K562 (cell line): Measurements from ENCODE around the gene CDH16. TPM values are rescaled to one million over a fixed set of nuclear protein-coding genes. Genes with fewer than 3 reads are reported as not detected.
"Not testable (repeated sequence)": the region's sequence is repeated elsewhere in the genome, so short reads cannot be mapped to it uniquely, and the experiment has no call there.

Source experiments
- ATAC-seq: fragments of 200-7000 bp; cut with Tn5 transposase; 3 replicates; pipeline ENCODE4 v1.9.1; 2020; ENCODE audit warnings: moderate library complexity
- BruUV-seq: library from RNA; stranded (reverse); fragments of 400-500 nt; replicated peaks from 2 replicates; lab custom pipeline; 2021; lab: Mats Ljungman, UMichigan
- CTCF ChIA-PET: fragments of 300-600 bp; formaldehyde crosslinking; extraction: SDS; loops from one replicate; lab custom pipeline; 2021; ENCODE audit warnings: low intra/inter-chr PET ratio; lab: Yijun Ruan, JAX
- POLR2A ChIA-PET: fragments of 300-600, 350-650 bp; sonication (Branson Sonifier 250); formaldehyde crosslinking; extraction: SDS; loops from one replicate; lab custom pipeline; 2021; ENCODE audit warnings: antibody characterized with exemption, inconsistent platforms; lab: Yijun Ruan, JAX
- DNase-seq, 4 experiments: peaks; one replicate each; pipeline versions ENCODE4 v3.0.0 to v3.0.0-alpha.2; 2011 to 2018; ENCODE audit warnings: low spot score in 3 of 4, mixed read lengths in 3 of 4; ENCODE audit errors: extremely low read depth in 1 of 4
- FAIRE-seq: peaks from 2 replicates; lab custom pipeline; 2011; peaks lifted over from hg19 to GRCh38; lab: Jason Lieb, UNC
- H2AFZ ChIP-seq: 2 replicates; pipeline ENCODE4 v1.6.0; 2011; ENCODE audit warnings: low read depth, low read length, control low read depth, inconsistent platforms
- H3K27ac ChIP-seq: fragments of 200-600 bp; 3 replicates; pipeline ENCODE4 v1.8.0; 2011; ENCODE audit warnings: low read depth, mild to moderate bottlenecking, control low read depth, inconsistent platforms, low read length, moderate library complexity, mixed read lengths; ENCODE audit errors: extremely low read depth
- H3K27me3 ChIP-seq, 2 experiments: fragments of 300-600 bp in 1 of 2; 2 replicates in 1 of 2; 3 replicates in 1 of 2; pipeline versions ENCODE4 v1.6.0 to v1.8.0; 2011; ENCODE audit warnings: inconsistent platforms in 2 of 2, low read length in 2 of 2, mild to moderate bottlenecking in 1 of 2, mixed read lengths in 1 of 2, moderate library complexity in 1 of 2; ENCODE audit not compliant: control insufficient read depth in 2 of 2, insufficient read depth in 2 of 2
- H3K36me3 ChIP-seq: fragments of 300-600 bp; 3 replicates; pipeline ENCODE4 v1.8.0; 2011; ENCODE audit warnings: mild to moderate bottlenecking, low read length, inconsistent platforms; ENCODE audit not compliant: control insufficient read depth, insufficient read depth
- H3K4me1 ChIP-seq, 2 experiments: fragments of 200-600 bp in 1 of 2; replicated peaks in 1 of 2; 2 replicates in 1 of 2; 3 replicates in 1 of 2; pipeline versions ENCODE4 v1.5.1 to v1.8.0; 2011; ENCODE audit warnings: inconsistent platforms in 2 of 2, low read length in 2 of 2, mild to moderate bottlenecking in 1 of 2, mixed read lengths in 1 of 2, moderate library complexity in 1 of 2; ENCODE audit not compliant: control insufficient read depth in 2 of 2, insufficient read depth in 2 of 2
- H3K4me2 ChIP-seq: 2 replicates; pipeline ENCODE4 v1.6.1; 2011; ENCODE audit warnings: low read length, control low read depth, inconsistent platforms, mixed read lengths; ENCODE audit not compliant: insufficient read depth
- H3K4me3 ChIP-seq: fragments of 200-600 bp; sonication (generic), shearing (Covaris generic); 2 replicates; pipeline ENCODE4 v1.5.1; 2016; ENCODE audit warnings: control low read depth, inconsistent platforms
- H3K79me2 ChIP-seq: fragments of 200-600 bp; 3 replicates; pipeline ENCODE4 v1.8.0; 2011; ENCODE audit warnings: low read length, inconsistent platforms; ENCODE audit not compliant: control insufficient read depth, insufficient read depth
- H3K9ac ChIP-seq, 2 experiments: 2 replicates each; pipeline versions ENCODE4 v1.6.0 to v1.6.1; 2011; ENCODE audit warnings: low read depth in 2 of 2, low read length in 2 of 2, control low read depth in 1 of 2, inconsistent platforms in 1 of 2, mild to moderate bottlenecking in 1 of 2, mixed read lengths in 1 of 2; ENCODE audit not compliant: insufficient read depth in 1 of 2
- H3K9me1 ChIP-seq: one replicate; pipeline ENCODE4 v1.6.0; 2011; ENCODE audit warnings: inconsistent platforms, mild to moderate bottlenecking, low read length, moderate library complexity; ENCODE audit not compliant: control insufficient read depth, insufficient read depth
- H3K9me3 ChIP-seq: replicated peaks from 2 replicates; pipeline ENCODE4 v1.5.1; 2011; ENCODE audit warnings: low read depth, low read length, inconsistent platforms; ENCODE audit not compliant: control insufficient read depth, insufficient read depth
- H4K20me1 ChIP-seq: replicated peaks from 2 replicates; pipeline ENCODE4 v1.6.1; 2011; ENCODE audit warnings: low read length, inconsistent platforms, mixed read lengths; ENCODE audit not compliant: control insufficient read depth, insufficient read depth
- JUNB ChIP-seq: fragments of 450-650 bp; formaldehyde crosslinking; conservative IDR thresholded peaks from 2 replicates; pipeline ENCODE4 v1.4.0; 2020; ENCODE audit warnings: mild to moderate bottlenecking
- ZNF24 ChIP-seq: fragments of 450-650 bp; IDR thresholded peaks from 2 replicates; pipeline ENCODE4 v1.6.1; 2016
- WGBS: fragments of 100-300 bp; shearing (Covaris generic); methylation state at CpG from one replicate; pipeline ENCODE4 v1.1.6; 2016; ENCODE audit warnings: low coverage, mixed read lengths; ENCODE audit not compliant: insufficient coverage; ENCODE audit errors: missing lambda C conversion rate; 5-methylcytosine and 5-hydroxymethylcytosine counted together
- in situ Hi-C: fragments of 300-500 bp; cut with MboI; formaldehyde crosslinking; loops from 4 replicates; pipeline ENCODE4 v1.15.0; 2018; ENCODE audit warnings: inconsistent platforms, mixed read lengths
- intact Hi-C: fragments of 100-400 bp; cut with micrococcal nuclease; formaldehyde crosslinking; loops from 2 replicates; pipeline ENCODE4 v1.14.2; 2022
- polyA plus RNA-seq, 8 experiments: library from polyadenylated mRNA; depleted of rRNA in 4 of 8; stranded (reverse) in 5 of 8; unstranded in 3 of 8; fragments of >200 nt; fragmentation: Nextera tagmentation in 2 of 8; fragmentation: Illumina TruSeq in 1 of 8; extraction: Ambion mirVana in 2 of 8; extraction: Trizol in 1 of 8; gene quantifications; 2 replicates each; pipeline versions ENCODE4 v1.2.1 to v1.2.3, GENCODE V29; 2011 to 2014; ENCODE audit warnings: inconsistent platforms in 1 of 8, missing spikeins in 1 of 8
- total RNA-seq, 7 experiments: library from RNA; depleted of rRNA in 6 of 7; stranded (reverse); fragments of >200 nt in 6 of 7; fragmentation: Illumina TruSeq in 2 of 7; extraction: Trizol in 2 of 7; gene quantifications; 2 replicates each; pipeline versions ENCODE4 v1.2.1 to v1.2.3, GENCODE V29; 2011 to 2021; ENCODE audit warnings: low replicate concordance in 1 of 7

CDH16 gene
- total and polyA plus RNA-seq, 9 of the 15 experiments (the other 6 are each of a cell fraction or from before 2014, with no cell fraction given): not detected

DNA sequence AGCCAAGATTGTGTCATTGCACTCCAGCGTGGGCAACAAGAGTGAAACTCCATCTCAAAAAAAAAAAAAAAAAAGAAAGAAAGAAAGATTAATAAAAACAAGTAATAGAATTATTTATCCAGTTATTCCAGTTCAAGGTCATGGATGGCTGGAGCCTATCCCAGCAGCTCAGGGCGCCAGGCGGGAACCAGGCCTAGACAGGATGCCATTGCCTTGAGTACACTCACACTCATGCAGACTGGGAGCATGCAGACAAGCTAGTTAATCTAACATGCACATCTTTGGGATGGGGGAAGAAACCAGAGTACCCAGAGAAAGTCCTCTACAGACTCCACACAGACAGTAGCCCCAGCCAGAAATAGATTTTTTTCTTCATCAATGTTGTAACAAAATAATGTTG is 20.5 kb downstream of the CDH16 start:
- no peaks in the 10 kb centered on the region for H3K9me3 ChIP-seq
- H3K4me1 ChIP-seq: peaks cover 28 to 44% of the 10 kb centered on the region in 2 experiments
- no peaks in the 10 kb centered on the region for H3K36me3 ChIP-seq
- BruUV-seq: no TSS peak
- H2AFZ ChIP-seq: no peak overlapping the region
- H3K27ac ChIP-seq: no peak overlapping the region
- FAIRE-seq (no peak), DNase-seq (no peak), ATAC-seq (no peak)
- no peak for TF ChIP-seq ZNF24
- no peak for TF ChIP-seq JUNB (CRISPR knock-in tag)
- 96% methylated on average over 2 of the region's 3 CpGs for WGBS
- H3K9me1 ChIP-seq: no peaks in the 10 kb centered on the region
- H4K20me1 ChIP-seq: no peaks in the 10 kb centered on the region
- intact Hi-C loops: loop anchor here (5.0 kb wide), 2 partner anchors 49 to 119 kb away; no protein-coding TSS in a partner anchor
- ChIA-PET CTCF (interaction anchor here (0.7 to 4.3 kb wide), 2 partner anchors 28 to 30 kb away, joined by 3 to 41 read pairs; no protein-coding TSS in a partner anchor), POLR2A (interaction anchor here (0.7 to 0.9 kb wide), 2 partner anchors 12 to 33 kb away, joined by 4 read pairs; no protein-coding TSS in a partner anchor)
- no peak overlapping the region for H3K9ac ChIP-seq
- H3K4me2 ChIP-seq: no peak overlapping the region
- in situ Hi-C loops: loop anchor here (5.0 kb wide), 1 partner anchor 34 kb away; the partner anchor contains the start of gene CIAO2B
- no peaks in the 10 kb centered on the region for H3K79me2 ChIP-seq
- H3K27me3 ChIP-seq: no peaks in the 10 kb centered on the region
- H3K4me3 ChIP-seq: no peak overlapping the region

GRCh38 chr16:66896682-66897081 is 22.0 kb downstream of the CDH16 start:
- not testable (repeated sequence) for H3K4me2 ChIP-seq, FAIRE-seq, H3K79me2 ChIP-seq, H3K9ac ChIP-seq, ATAC-seq, H3K36me3 ChIP-seq, DNase-seq, H3K9me1 ChIP-seq, BruUV-seq, H3K9me3 ChIP-seq, H3K27me3 ChIP-seq, H3K27ac ChIP-seq, H3K4me3 ChIP-seq, H4K20me1 ChIP-seq, H2AFZ ChIP-seq
- WGBS: 35% methylated on average over 5 of the region's 5 CpGs
- in situ Hi-C loops: loop anchor here (5.0 kb wide), 1 partner anchor 36 kb away; the partner anchor contains the start of gene CIAO2B
- intact Hi-C loops: loop anchor here (5.0 kb wide), 2 partner anchors 51 to 121 kb away; no protein-coding TSS in a partner anchor
- H3K4me1 ChIP-seq: peaks cover 27 to 39% of the 10 kb centered on the region in 2 experiments
- POLR2A ChIA-PET: interaction anchor here (3.0 kb wide), 1 partner anchor 31 kb away, joined by 15 read pairs; no protein-coding TSS in a partner anchor
- CTCF ChIA-PET: interaction anchor here (0.8 to 4.3 kb wide), 3 partner anchors 11 to 31 kb away, joined by 3 to 41 read pairs (median 10); partner anchors contain the start of gene RRAD
